Activated naive CD4-positive, alpha-beta T cell treated with anti-CD3 and anti-CD28 coated beads, Interleukin-2, amount 10 ng/mL, durations not matched to agents 7 days and 5 days (primary cell): ENCODE data around the gene GINS2.
A peak's percentile ranks its signal among the peaks of the same experiment; 100 is the strongest.

Source experiments
- CTCF ChIA-PET: fragments of 350-600 bp; sonication (Branson Sonifier 250); formaldehyde crosslinking; loops from one replicate; lab custom pipeline; 2021; ENCODE audit warnings: antibody characterized with exemption; lab: Charles Lee
- DNase-seq: peaks from one replicate; pipeline ENCODE4 v3.0.0-alpha.2; 2020
- H3K27ac Mint-ChIP-seq: one replicate; pipeline ENCODE4 v1.8.0; 2021; ENCODE audit warnings: mild to moderate bottlenecking, moderate library complexity, mixed read lengths
- H3K27me3 Mint-ChIP-seq: one replicate; pipeline ENCODE4 v1.8.0; 2021; ENCODE audit warnings: mild to moderate bottlenecking, mixed read lengths
- H3K36me3 Mint-ChIP-seq: one replicate; pipeline ENCODE4 v1.8.0; 2021; ENCODE audit warnings: mixed read lengths
- H3K4me1 Mint-ChIP-seq: one replicate; pipeline ENCODE4 v1.8.0; 2021; ENCODE audit warnings: mixed read lengths
- H3K4me3 Mint-ChIP-seq: one replicate; pipeline ENCODE4 v1.8.0; 2021; ENCODE audit warnings: mild to moderate bottlenecking, moderate library complexity, mixed read lengths
- H3K9me3 Mint-ChIP-seq: one replicate; pipeline ENCODE4 v1.8.0; 2021; ENCODE audit warnings: mixed read lengths

GINS2 gene

GRCh38 chr16:85646358-85646907, 42.3 kb downstream of the GINS2 start:
- Mint-ChIP-seq H3K27me3 (no peaks in the 10 kb centered on the region), H3K27ac (no peak overlapping the region), H3K4me1 (peaks cover 9% of the 10 kb centered on the region), H3K4me3 (no peak overlapping the region), H3K9me3 (no peaks in the 10 kb centered on the region), H3K36me3 (no peaks in the 10 kb centered on the region)
- no peak for DNase-seq
- CTCF ChIA-PET = no interaction called here

DNA sequence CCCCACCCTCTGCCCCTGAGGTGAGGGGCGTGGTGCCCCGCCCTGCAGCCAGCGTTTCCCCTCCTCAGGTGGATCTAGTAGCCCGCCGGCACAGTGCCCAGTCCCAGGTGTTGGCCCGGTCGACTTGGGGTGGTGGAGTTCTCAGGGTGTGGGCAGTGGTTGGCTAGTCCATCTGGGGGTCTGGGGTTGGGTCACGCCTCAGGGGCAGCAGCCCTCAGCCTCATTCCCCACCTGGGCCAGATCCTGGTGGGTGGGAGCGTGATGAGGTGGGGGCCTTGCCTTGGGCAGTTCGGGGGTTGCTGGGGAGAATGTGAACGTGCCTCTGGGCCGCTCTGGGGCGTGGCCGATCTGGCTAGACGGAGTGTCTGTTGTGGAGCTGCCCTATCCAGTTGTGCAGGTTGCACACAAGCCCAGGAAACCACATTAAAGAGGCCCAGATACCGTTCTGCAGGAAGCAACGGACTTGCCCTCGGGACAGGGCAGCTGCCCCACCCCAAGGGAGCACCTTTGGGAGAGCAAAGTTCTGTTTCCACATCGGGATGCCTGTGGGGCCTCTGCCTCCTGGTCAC, 43.6 kb downstream of the GINS2 start:
- H3K4me3 Mint-ChIP-seq = no peak overlapping the region
- CTCF ChIA-PET = interaction anchor here (1.4 kb wide), 1 partner anchor 14 kb away, joined by 4 read pairs; no protein-coding TSS in a partner anchor
- no peak overlapping the region for H3K27ac Mint-ChIP-seq
- H3K36me3 Mint-ChIP-seq = no peaks in the 10 kb centered on the region
- H3K9me3 Mint-ChIP-seq = no peaks in the 10 kb centered on the region
- H3K4me1 Mint-ChIP-seq = peaks cover 9% of the 10 kb centered on the region
- no peaks in the 10 kb centered on the region for H3K27me3 Mint-ChIP-seq
- DNase-seq = no peak

- Mint-ChIP-seq H3K27ac (peak overlapping the region; percentile 37), H3K4me3 (no peak overlapping the region), H3K9me3 (no peaks in the 10 kb centered on the region), H3K27me3 (no peaks in the 10 kb centered on the region), H3K4me1 (peaks cover 9% of the 10 kb centered on the region), H3K36me3 (no peaks in the 10 kb centered on the region)
- CTCF ChIA-PET = interaction anchor here (1.4 to 1.5 kb wide), 2 partner anchors 15 to 28 kb away, joined by 4 to 6 read pairs; no protein-coding TSS in a partner anchor
- no peak for DNase-seq
Observed at GRCh38 chr16:85644093-85644712, 44.6 kb downstream of the GINS2 start.

DNA sequence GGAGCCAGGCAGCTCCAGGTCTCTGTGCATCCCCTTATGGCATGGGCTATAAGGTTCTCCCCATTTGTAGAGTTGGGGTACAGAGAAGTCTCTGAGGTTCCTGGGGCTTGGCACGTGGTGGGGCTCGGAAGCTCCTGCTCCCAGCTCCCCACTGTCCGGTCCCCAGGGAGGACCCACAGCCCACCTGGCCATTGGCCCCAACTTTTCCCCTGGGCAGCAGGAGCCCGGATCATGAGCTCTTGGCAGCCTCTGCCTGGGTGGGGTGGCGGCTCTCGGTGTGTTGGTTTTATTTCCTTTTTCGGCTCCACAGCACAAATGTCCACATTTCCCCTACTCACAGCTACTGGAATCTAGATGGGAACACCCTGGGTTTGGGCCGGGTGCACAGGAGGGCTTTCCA, 45.1 kb downstream of the GINS2 start:
- Mint-ChIP-seq H3K4me1 (peaks cover 9% of the 10 kb centered on the region), H3K4me3 (no peak overlapping the region), H3K27ac (no peak overlapping the region), H3K9me3 (no peaks in the 10 kb centered on the region), H3K27me3 (no peaks in the 10 kb centered on the region), H3K36me3 (no peaks in the 10 kb centered on the region)
- CTCF ChIA-PET = interaction anchor here (1.5 kb wide), 1 partner anchor 28 kb away, joined by 6 read pairs; no protein-coding TSS in a partner anchor
- no peak for DNase-seq

- no peak for DNase-seq
- H3K9me3 Mint-ChIP-seq = no peaks in the 10 kb centered on the region
- H3K4me1 Mint-ChIP-seq = peaks cover 9% of the 10 kb centered on the region
- H3K27me3 Mint-ChIP-seq = no peaks in the 10 kb centered on the region
- H3K27ac Mint-ChIP-seq = no peak overlapping the region
- H3K4me3 Mint-ChIP-seq = no peak overlapping the region
- no peaks in the 10 kb centered on the region for H3K36me3 Mint-ChIP-seq
- CTCF ChIA-PET = interaction anchor here (1.5 kb wide), 1 partner anchor 27 kb away, joined by 6 read pairs; no protein-coding TSS in a partner anchor
Observed at GRCh38 chr16:85642762-85643358, 45.9 kb downstream of the GINS2 start.

- H3K27ac Mint-ChIP-seq = no peak overlapping the region
- no peaks in the 10 kb centered on the region for H3K36me3 Mint-ChIP-seq
- H3K27me3 Mint-ChIP-seq = no peaks in the 10 kb centered on the region
- no peak for DNase-seq
- H3K4me1 Mint-ChIP-seq = peaks cover 9% of the 10 kb centered on the region
- no peaks in the 10 kb centered on the region for H3K9me3 Mint-ChIP-seq
- CTCF ChIA-PET = no interaction called here
- no peak overlapping the region for H3K4me3 Mint-ChIP-seq
Observed at GRCh38 chr16:85641776-85642176, 47.0 kb downstream of the GINS2 start.

GRCh38 chr16:85641305-85641704, 47.4 kb downstream of the GINS2 start:
- H3K4me3 Mint-ChIP-seq = no peak overlapping the region

GRCh38 chr16:85640585-85640984, 48.2 kb downstream of the GINS2 start:
- no peaks in the 10 kb centered on the region for H3K27me3 Mint-ChIP-seq
- DNase-seq = no peak
- peaks cover 9% of the 10 kb centered on the region for H3K4me1 Mint-ChIP-seq
- CTCF ChIA-PET = no interaction called here
- no peaks in the 10 kb centered on the region for H3K9me3 Mint-ChIP-seq
- no peak overlapping the region for H3K4me3 Mint-ChIP-seq
- H3K27ac Mint-ChIP-seq = no peak overlapping the region
- H3K36me3 Mint-ChIP-seq = no peaks in the 10 kb centered on the region

More at GRCh38 chr16:85641305-85641704, 47.4 kb downstream of the GINS2 start:
- no peaks in the 10 kb centered on the region for H3K36me3 Mint-ChIP-seq
- H3K27me3 Mint-ChIP-seq = no peaks in the 10 kb centered on the region
- H3K9me3 Mint-ChIP-seq = no peaks in the 10 kb centered on the region
- H3K27ac Mint-ChIP-seq = no peak overlapping the region
- CTCF ChIA-PET = no interaction called here
- H3K4me1 Mint-ChIP-seq = peaks cover 9% of the 10 kb centered on the region
- DNase-seq = no peak

- Mint-ChIP-seq H3K9me3 (no peaks in the 10 kb centered on the region), H3K36me3 (no peaks in the 10 kb centered on the region), H3K27me3 (no peaks in the 10 kb centered on the region), H3K27ac (no peak overlapping the region), H3K4me1 (peaks cover 7% of the 10 kb centered on the region), H3K4me3 (no peak overlapping the region)
- CTCF ChIA-PET = no interaction called here
- DNase-seq = no peak
Observed at GRCh38 chr16:85640254-85640558, 48.5 kb downstream of the GINS2 start.

DNA sequence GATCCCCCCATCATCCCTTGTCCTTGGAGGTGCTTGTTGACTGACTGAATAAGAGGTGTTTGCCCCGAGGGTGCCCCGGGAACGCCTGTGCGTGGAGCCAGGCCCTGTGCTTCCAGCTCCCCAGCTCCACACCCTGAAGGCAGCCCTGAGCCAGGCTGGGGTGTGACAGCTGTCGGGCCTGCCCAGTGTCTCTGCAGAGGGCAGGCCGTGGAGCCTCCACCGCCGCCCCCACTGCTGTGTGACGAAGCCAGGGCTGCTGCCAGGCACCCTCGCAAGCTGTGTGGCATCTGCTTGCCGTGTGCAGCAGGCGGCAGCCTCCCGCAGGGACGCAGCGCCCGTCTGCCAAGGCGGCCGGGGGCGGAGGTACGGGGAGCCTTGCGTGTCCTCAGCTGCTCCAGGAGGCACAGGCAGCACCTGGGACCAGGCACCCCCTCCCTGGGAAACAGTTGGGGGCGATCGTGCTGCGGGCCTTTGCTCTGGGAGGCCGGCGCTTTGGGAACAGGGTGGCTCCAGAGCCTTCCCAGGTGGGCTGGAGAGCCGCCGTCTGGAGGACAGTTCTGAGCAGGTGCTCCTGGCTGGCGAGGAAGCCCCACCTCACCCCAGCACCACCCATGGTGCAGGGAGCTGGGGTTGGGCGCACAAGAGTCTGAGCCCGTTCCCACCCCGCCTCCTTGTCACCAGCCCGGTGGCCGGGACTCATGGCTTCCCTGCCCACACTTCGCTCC, 49.1 kb downstream of the GINS2 start:
- no peak overlapping the region for H3K27ac Mint-ChIP-seq
- no peaks in the 10 kb centered on the region for H3K36me3 Mint-ChIP-seq
- no peak for DNase-seq

GRCh38 chr16:85638695-85639409, 49.9 kb downstream of the GINS2 start:
- Mint-ChIP-seq H3K9me3 (no peaks in the 10 kb centered on the region), H3K4me1 (no peaks in the 10 kb centered on the region), H3K27ac (no peak overlapping the region)

More for the DNA sequence above, 49.1 kb downstream of the GINS2 start:
- H3K4me1 Mint-ChIP-seq = peaks cover 5% of the 10 kb centered on the region
- H3K9me3 Mint-ChIP-seq = no peaks in the 10 kb centered on the region
- CTCF ChIA-PET = no interaction called here
- no peaks in the 10 kb centered on the region for H3K27me3 Mint-ChIP-seq
- no peak overlapping the region for H3K4me3 Mint-ChIP-seq

GRCh38 chr16:85637808-85638647, 50.7 kb downstream of the GINS2 start:
- Mint-ChIP-seq H3K27ac (no peak overlapping the region), H3K4me1 (no peaks in the 10 kb centered on the region), H3K4me3 (no peak overlapping the region), H3K36me3 (no peaks in the 10 kb centered on the region), H3K27me3 (no peaks in the 10 kb centered on the region), H3K9me3 (no peaks in the 10 kb centered on the region)
- CTCF ChIA-PET = no interaction called here
- DNase-seq = no peak

More at GRCh38 chr16:85638695-85639409, 49.9 kb downstream of the GINS2 start:
- no peak overlapping the region for H3K4me3 Mint-ChIP-seq
- H3K36me3 Mint-ChIP-seq = no peaks in the 10 kb centered on the region
- DNase-seq = no peak
- H3K27me3 Mint-ChIP-seq = no peaks in the 10 kb centered on the region
- CTCF ChIA-PET = no interaction called here
